Retina (tissue), 1 donor: ENCODE data around the gene SETBP1.

Experiments
- DNase-seq: peaks from one replicate; pipeline ENCODE4 v3.0.0-alpha.2; 2016

The SETBP1 gene

DNA sequence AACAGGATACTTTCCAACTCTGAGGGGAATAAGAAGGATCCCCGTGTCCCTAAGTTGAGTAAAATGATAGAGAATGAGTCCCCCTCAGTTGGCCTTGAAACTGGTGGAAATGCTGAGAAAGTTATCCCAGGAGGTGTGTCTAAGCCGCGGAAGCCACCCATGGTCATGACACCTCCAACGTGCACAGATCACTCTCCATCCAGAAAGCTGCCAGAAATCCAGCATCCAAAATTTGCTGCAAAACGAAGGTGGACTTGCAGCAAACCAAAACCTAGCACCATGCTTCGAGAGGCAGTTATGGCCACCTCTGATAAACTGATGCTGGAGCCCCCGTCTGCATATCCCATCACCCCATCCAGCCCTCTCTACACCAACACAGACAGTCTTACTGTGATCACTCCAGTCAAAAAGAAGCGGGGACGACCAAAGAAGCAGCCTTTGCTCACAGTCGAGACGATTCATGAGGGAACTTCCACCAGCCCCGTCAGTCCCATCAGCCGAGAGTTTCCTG, 270.1 kb downstream of the SETBP1 start:
- no peak for DNase-seq

DNA sequence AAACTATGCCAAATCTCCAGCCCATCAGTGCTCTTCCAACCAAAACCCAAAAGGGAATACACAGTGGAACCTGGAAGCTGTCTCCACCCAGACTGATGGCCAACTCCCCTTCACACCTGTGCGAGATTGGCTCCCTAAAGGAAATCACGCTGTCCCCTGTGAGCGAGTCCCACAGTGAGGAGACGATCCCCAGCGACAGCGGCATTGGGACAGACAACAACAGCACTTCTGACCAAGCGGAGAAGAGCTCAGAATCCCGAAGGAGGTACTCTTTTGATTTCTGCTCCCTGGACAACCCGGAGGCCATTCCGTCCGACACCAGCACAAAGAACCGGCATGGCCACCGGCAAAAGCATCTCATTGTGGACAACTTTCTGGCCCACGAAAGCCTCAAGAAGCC, 271.1 kb downstream of the SETBP1 start:
- DNase-seq = no peak

DNA sequence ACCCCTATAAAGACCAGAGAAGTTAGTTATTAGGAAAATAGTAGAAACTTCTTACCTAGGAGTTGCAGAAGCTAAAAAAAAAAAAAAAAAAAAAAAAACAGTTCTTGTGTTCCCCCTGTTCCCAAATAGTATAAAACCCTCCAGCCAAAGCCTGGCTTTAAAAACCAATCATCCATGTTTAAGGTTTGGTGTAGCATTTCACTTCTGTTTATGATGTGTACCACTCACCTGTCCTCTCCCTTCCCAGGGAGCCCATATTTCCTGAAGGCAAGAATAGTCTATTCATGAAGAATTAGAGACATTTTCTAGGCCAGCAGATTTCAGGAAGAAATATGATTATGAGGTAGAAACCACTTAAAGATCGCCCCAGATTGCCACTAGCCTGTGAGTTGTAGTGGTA, 273.6 kb downstream of the SETBP1 start:
- no peak for DNase-seq

- no peak for DNase-seq
Measured at GRCh38 chr18:44955825-44956224, 275.1 kb downstream of the SETBP1 start.

DNA sequence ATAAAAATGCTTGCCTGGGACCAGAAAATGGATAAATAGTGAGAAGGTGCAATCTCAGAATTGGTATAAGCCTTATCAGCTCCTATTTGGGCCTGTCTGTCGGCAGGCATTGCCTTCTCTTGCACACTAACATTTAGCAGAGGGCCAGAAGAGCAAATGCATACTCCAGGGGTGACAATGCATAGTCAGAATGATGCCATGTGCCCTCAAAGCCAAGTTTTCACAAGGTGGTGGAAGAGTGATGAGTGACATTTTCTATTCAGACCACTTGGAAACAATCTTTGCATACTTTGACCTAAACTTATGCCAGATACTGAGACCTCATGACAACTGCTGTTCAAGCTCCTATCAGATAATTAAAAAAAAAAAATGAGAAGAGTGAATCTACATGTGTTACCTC, 276.3 kb downstream of the SETBP1 start:
- DNase-seq = no peak

DNA sequence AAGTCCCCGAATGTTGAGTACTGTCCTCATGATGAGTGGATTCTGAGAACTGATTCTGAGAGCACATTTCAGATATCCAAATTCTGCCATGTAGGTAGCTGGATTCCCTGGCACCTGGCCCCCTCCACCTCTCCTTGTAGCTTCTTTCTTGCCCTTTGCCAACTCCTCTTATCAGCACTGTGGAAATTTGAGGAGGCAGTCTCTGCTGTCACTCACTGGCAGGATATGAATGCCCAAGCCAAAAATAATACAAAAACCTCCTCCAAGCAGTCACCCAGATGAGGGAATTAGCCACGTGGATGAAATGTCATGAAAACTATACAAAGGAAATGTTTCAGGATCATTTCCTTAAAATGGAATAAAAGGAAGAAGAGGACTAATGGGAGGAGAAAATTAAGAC, 276.8 kb downstream of the SETBP1 start:
- no peak for DNase-seq

- DNase-seq = no peak
Measured at GRCh38 chr18:44958040-44958439, 277.4 kb downstream of the SETBP1 start.

DNA sequence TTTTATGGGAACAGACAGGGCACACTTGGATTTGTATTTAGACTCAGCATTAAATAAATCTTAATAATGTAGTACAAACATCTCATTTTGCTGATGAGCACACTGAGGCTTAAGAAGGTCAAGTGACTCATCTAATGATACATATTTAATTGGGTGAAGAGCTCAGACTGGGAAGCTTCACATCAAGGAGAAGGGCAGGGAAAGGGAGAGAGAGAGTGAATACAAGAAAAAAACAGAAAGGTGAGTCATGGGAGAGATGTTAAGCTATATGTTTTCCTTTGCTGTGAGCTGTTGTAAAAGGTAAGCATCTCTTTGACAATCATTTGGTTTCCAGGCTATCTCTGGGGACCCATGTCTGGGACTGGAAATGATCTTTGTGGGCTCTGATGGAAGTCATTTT, 277.8 kb downstream of the SETBP1 start:
- DNase-seq = no peak

- no peak for DNase-seq
Measured at GRCh38 chr18:44959013-44959412, 278.3 kb downstream of the SETBP1 start.

GRCh38 chr18:44960580-44960979, 279.9 kb downstream of the SETBP1 start:
- no peak for DNase-seq

GRCh38 chr18:44961288-44961995, 280.8 kb downstream of the SETBP1 start:
- DNase-seq = no peak

- DNase-seq = no peak
Measured at GRCh38 chr18:44967599-44967998, 286.9 kb downstream of the SETBP1 start.

GRCh38 chr18:44968336-44968735, 287.6 kb downstream of the SETBP1 start:
- DNase-seq = no peak

DNA sequence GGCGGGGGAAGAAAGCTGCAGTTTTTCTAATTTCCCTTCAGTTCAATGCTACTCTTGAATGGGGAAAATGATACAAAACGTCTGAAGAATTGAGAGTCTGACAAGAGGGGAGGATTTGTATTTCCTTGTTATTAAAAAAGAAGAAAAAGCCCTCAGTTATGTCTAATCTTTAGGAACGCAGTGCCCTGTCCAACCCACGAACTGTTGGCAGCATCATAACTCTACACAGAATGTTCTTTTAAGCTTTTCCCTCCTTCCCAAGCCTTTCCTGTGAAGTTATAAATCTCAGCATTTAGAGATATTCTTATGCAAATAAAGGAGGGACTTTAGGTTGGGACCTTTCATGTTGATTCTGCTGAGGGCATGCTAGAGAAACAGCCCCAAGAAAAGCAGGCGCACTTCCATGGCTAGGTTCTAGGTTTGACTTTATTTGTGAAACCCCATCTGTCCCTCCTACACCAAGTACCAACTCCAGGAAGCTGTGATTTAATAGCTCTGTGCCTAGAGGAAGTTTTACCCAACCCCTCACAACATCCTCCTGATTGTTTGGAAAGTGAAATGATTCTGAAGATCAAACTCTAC, 288.6 kb downstream of the SETBP1 start:
- DNase-seq = no peak

DNA sequence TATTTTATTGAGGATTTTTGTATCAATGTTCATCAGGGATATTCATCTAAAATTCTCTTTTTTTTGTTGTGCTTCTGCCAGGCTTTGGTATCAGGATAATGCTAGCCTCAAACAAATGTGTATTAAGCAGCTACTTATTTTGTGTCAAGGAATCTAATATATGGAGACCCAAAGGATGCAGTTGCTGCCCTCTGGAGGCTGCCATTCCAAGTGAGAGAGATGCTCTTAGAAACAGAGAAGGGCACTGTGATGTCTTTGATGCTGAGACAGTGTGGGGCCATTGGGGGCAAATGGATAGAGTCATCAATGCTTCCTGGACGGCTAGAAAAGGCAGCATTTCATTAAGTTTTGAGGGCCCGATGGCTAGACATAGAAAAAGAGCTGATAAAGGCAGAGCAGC, 292.6 kb downstream of the SETBP1 start:
- no peak for DNase-seq

GRCh38 chr18:44974174-44974573, 293.5 kb downstream of the SETBP1 start:
- no peak for DNase-seq

DNA sequence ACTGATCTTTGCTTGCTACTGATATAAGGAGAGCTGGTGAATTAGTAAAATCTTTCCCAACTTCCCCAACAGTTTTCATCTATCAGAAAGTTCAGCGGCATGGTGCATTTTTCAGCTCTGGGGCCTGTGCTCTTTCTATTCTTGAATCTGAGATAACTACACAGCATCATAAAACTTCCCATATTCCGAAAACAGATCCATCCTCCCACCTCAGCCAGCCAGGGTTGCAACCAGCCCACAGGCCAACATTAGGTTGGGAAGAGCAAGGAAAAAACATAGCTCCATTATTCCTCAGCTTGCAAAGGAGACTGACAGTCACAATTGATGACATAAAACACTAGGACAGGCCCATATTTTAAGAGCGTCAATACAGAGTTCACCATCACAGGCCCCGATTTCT, 297.2 kb downstream of the SETBP1 start:
- no peak for DNase-seq

GRCh38 chr18:44979748-44980147, 299.1 kb downstream of the SETBP1 start:
- no peak for DNase-seq

- no peak for DNase-seq
Measured at GRCh38 chr18:44981121-44981520, 300.4 kb downstream of the SETBP1 start.

DNA sequence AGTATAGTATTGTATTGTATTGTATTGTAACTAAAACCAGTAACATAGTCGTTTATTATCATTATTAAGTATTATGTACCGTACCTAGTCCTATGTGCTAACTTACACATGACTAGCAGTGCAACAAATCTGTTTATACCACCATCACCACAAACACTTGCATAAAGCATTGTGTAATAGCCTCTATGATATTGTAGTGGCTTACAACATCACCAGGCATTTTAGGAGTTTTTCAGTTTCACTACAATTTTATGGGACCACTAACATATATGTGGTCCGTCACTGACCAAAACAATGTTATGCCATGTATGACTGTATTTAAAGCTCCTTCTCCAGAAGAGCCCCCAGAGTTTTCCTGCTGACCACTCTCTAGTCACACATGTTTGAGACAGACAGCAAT, 306.2 kb downstream of the SETBP1 start:
- DNase-seq = no peak

DNA sequence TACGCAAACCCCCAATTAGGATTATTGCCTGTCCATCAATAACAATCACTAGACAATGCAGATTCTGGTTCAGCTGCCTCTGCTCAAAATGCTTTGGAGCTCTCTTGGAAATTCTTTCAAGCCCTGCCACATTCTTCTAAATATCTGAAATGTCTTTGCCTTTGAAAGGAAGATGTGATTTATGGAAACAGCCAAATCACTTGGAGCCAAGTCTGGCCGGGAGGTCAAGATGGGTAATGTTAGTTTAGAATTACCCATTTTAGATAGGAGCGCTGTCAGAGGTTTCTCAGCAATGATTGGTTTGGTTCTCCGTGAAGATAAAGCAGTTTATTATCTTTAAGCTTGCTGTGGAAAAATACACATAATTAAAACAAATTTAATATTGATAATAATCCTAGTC, 306.7 kb downstream of the SETBP1 start:
- no peak for DNase-seq

DNA sequence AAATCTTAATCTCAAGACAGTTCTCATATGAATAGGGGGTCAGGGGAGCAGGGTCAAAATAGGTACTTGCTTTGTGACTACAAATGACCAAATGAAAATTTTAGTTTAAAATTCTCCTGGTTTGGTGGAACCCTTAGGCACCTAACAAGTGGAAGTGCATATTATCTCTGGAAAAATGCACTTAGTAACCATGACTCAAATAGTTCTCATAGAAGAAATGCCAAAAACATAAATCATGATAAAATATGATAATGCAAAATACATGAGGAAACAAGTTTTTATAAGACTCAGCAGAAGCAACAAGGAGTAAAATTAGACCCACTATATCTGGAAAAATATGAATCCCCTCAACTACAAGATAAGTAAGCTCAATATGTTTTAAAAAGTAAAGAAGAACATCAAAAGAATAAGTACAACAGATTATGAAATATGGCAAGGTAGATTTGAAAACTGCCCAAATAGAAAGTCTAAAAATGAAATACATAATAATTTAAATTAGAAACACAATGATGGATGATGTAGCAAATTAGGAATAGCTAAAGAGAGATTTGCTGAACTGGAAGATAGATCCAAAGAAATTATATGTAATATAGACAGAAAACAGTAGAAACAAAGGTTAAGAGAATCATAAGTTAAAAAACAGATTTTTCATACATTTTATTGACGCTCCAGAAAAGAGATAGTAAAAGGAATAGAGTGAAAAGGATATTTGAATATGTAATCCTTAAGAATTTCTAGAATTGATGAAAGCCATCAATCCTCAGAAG, 308.3 kb downstream of the SETBP1 start:
- no peak for DNase-seq

DNA sequence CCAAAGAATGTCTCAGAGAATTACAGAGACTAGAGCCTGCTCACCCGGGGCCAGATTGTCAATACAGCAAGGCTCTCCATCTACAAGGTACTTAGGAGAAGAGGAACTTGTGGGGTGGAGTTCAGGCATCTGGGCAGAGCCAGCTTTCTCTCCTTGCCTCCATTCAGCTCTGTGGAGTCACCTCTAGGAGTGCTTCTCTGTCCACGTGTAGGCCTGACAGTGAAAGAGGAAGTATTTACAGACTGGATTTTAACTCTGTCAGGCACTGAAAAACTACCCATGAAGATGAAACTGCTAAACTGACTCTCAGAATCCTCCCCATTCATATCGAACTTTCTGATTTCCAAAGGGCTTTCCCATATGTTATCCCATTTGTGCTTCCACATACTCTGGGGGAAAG, 315.6 kb downstream of the SETBP1 start:
- no peak for DNase-seq

DNA sequence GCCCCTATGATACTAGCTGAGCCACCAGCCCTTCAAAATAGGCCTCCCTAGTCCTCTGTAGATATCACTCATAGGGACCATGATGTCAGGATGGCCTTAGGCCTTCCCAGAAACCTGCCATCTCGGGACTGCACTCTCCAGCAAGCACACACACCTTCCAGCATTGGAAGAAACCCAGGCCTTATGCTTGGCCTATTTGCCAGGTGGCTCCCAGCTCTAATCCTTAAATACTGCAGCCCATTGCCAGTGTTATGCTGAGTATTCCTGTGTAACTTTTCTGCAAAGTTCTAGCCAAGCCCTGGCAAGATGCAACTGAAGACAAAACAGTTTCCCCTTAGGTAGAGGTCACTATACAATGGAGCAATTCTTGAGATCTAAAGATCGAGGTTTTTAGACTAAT, 316.5 kb downstream of the SETBP1 start:
- DNase-seq = no peak
